Activated CD4-positive, CD25-positive, alpha-beta regulatory T cell treated with anti-CD3 and anti-CD28 coated beads, Interleukin-2, amount 50 U/mL, for 24 hours (primary cell): ENCODE measurements around the gene OSMR.
"Not testable (repeated sequence)": the region's sequence is repeated elsewhere in the genome, so short reads cannot be mapped to it uniquely, and the experiment has no call there.

ENCODE experiments used
- ATAC-seq, 2 donors: fragments of 150-1000 bp; cut with Tn5 transposase; one replicate each; pipeline ENCODE4 v1.10.0; 2021; ENCODE audit warnings: mild to moderate bottlenecking in 1 of 2, moderate library complexity in 1 of 2

The OSMR gene

DNA sequence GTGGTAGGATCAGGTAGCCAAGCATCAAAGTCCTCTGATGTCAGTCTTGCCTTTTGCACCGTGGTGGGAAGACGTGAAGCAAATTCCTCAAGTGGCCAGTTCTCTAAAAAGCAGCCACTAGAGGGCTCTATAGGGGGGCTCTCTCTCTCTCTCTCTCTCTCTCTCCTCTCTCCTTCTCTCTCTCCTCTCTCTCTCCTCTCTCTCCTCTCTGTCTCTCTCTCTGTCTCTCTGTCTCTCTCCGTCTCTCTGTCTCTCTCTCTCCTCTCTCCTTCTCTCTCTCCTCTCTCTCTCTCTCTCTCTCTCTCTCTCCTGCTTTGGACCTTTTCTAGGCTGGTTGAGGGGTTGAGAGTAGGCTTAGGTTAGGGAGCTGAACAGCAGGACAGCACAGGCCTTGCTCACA, 13.9 kb upstream of the OSMR start:
- ATAC-seq = no peak

DNA sequence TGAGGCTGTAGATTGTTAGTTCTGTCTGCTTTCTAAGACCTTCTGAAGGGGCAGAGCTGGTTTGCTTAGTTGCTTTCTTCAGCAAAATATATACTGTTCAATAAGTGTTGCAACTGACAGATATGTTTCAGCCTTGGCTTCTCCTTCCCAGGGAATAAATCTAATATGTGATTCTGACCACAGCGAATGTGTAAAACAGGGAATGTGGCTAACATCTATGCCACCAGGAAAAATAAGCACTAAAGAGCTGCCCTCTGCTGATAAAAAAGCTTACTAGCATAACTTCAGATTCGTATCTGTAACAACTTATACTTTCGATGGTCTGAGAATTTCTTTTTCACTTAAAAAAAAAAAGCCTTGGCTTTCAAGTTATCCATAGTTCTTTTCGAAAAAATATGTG, 13.0 kb upstream of the OSMR start:
- no peak for ATAC-seq

DNA sequence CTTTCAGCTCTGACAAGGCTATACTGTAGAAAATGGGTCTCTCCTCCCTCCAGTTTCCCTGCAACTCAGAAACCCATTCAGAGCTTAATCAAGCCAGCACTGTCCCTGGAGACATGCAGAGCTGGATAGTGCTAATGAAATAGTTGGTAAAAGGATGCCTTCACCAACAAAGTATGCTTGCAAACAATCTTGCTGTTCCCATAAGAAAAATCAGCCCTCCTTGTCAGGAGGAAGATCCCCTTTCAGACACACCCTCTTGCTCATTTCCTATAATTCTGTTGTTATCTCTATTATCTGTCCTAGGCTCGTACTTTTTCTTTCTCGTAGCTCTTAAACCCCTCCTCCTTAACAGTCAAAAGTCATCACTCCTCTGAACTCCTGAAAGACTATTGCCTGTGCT, 9.9 kb upstream of the OSMR start:
- no peak for ATAC-seq

DNA sequence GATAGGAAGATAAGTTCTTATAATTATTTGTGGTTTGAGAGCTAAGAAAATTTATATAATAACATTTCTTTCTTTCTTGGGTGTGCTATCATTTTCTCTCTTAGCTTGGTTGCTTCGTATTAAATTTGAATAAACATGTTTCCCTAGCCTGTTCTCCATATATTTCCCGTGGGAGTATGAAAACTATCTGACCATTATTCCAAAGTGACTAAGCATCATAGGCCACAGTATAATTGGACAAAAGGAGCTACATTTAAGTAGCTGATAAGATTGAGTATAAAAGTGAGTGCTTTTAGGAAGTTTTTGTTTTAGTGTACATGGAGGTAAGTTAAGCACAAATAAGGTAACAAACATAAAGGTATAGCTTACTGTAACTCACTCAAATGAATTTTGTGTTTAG, 8.4 kb upstream of the OSMR start:
- no peak for ATAC-seq

DNA sequence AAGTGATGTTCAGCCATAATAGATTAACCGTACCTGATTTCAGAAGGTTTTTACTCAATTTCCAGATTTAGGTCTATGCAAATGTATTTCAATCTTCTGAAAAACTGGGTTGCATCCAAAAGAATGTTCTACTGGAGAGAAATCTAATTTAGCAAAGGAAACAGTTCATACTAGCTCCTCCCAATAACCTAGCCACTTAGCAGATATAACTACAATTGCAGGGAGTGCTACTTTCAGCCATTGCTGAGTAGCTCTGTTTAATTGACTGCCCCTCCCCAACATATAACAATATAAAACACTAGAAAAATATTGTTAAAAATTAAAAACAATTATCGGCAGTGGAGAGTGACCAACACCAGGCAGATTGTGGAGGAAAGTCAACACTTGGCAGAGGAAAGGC, 7.9 kb upstream of the OSMR start:
- ATAC-seq = no peak

DNA sequence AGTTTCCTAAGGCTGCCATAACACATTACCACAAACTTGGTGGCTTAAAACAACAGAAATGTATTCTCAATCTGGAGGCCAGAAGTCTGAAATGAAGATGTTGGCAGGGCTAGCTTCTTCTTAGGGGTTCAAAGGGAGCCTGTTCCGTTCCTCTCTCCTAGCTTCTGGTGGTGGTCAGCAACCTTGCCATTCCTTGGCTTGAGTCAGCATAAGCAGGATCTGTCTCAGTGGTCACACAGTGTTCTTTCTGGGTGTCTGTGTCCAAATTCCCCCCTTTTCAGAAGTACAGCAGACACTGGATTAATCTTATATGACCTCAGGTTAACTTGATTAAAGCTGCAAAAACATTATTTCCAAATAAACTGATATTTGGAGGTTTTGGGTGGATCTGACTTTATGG, 2.1 kb upstream of the OSMR start:
- no peak for ATAC-seq

DNA sequence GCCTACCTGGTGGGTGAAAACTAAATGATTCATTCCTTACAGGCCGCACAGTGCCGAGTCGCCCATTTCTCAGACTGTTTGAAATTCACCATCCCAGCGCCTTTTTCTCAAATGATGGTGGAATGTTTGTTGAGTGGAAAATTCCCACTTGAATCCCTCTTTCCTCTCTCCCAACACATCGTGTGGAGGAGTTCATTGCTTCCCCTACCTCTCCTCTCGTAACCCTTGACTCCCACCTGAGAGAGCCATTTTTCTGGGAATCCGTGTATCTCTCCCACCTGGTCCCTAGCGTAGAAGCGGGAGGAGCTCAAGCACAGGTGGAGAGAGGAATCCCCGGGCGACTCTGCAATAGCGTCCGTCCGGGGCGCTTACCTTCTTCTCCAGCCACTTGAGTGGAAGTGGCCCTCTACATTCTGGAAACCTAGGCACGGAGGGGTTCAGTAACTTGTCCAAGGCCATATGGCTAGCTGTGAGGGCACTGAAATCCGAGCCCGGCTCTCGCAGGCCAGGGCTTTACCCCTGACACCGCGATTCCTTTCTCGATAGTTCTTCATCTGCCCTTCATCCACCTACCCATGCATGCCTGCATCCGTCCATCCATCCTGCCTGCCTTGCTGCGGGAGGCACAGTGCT, 683 bp downstream of the OSMR start:
- ATAC-seq = no peak

DNA sequence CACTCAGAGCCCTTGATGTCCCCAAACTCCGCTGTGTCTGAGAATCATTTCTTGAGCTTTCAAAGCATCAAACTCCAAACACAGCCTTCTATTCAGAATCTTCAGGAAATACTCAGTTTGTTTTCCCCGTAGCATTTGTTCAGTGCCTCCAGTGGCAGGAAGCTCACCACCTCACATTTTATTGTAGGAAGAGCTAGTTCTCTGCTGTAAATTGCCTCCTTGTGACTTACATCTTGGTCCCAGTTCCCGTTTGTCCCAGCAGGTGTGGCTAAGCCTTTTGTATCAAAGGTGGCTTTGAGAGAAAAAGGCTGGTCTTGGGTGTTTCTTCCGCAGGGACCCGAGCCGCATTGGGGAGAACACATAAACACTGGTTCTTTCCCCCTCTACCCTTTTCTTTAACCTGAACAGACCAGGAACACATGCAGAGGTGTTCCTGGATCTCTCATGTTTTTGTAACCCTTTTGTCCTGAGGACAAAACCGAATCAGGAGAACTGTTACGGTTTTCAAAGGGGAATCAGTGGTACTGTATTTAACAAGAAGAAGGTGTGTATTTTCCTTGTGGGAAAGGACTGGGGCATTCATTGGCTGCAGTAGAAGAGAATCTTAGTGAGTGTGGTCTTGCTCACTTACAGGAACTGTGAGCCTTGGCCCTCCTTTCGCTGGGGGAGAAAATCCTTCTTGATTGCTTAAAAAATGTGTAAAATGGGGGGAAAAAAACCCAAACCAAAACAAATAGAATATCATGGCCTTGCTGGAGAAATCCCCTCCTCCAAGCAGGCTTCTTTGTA, 1.9 kb downstream of the OSMR start:
- ATAC-seq = no peak

DNA sequence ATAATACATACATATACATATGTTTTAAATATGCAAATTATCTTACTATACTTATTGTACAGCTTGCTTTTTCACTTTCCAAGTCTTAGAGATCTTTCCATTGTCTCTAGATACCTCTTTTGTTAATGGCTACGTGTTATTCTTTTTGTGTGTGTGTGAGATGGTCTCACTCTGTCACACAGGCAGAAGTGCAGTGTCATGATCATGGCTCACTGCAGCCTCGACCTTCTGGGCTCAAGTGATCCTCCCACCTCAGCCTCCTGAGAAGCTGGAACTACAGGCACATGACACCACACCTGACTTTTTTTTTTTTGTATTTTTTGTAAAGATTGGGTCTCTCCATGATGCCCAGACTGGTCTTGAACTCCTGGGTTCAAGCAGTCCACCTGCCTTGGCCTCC, 2.8 kb downstream of the OSMR start:
- ATAC-seq = no peak

DNA sequence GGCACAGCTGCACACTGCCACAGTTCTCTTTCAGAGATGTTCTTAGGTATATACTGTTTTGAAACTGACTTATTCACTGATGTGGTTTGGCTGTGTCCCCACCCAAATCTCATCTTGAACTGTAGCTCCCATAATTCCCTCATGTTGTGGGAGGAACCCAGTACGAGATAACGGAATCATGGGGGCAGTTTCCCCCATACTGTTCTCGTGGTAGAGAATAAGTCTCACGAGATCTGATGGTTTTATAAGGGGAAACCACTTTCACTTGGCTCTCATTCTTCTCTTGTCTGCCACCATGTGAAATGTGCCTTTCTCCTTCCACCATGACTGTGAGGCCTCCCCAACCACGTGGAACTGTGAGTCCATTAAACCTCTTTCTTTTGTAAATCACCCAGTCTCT, 5.8 kb downstream of the OSMR start:
- ATAC-seq = not testable (repeated sequence)

DNA sequence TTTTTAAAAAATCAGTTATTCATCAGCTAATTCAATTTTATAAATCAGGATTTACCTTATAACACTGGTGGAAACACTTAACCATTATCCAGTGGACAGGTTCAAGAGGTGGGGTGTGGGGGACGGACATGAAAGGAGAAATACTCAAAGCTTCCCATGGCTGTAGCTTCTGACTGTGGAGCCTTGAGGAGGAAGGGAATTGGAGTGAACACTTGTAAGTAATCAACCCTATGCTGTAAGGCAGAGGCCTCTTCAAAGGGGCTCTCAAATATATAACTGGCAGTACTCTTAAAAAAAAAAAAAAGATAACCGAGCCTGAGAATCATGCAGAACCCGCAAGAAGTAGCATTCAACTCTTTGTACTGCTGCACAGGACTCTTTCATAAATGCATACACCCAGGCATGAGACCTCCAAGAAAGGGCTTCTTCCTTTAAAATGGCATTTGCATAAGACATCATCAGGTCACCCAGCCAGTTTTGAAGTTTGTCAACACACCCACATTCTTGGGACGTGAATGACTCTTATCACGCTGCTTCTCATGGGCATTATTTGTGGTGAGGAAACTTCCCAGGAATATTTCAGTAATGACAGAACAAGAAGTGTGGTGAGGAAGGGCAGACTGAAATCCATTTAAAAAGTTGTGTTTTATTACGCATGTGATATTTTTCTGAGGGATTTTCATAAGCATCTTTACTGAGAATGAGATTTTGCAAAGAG, 8.1 kb downstream of the OSMR start:
- ATAC-seq = no peak

DNA sequence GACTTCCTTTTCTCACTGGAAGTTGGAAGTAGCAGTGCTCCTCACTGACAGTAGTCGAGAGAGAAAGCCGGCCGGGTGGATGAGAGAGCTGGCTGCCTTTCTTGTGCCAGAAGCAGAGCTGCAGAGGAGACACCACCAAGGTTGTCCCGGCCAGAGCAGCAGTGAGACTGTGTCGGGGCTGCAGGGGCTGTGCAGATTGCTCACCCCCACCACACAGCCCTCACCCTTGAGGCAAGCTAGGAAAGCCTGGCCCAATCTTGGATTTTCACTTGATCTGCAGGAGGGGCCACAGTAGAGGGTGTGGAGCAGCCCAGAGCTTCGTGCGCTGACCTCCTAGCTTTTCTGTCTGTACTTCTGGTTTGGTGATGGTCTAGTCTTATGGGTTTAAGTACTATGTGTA, 9.1 kb downstream of the OSMR start:
- ATAC-seq = no peak

DNA sequence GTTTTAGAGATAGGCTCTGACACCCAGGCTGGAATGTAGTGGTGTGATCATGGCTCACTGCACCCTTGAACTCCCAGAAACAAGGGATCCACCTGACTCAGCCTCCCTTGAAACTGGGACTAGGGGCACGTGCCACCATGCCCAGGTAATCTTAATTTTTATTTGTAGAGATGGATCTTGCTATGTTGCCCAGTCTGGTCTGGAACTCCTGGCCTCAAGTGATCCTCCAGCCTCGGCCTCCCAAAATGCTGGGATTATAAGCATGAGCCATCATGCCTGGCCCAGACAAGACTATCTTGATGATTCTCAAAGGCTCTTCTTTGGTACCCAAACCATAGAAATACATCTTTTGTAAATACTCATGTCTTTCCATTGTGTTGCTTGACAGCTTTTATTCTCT, 10.8 kb downstream of the OSMR start:
- ATAC-seq = no peak

DNA sequence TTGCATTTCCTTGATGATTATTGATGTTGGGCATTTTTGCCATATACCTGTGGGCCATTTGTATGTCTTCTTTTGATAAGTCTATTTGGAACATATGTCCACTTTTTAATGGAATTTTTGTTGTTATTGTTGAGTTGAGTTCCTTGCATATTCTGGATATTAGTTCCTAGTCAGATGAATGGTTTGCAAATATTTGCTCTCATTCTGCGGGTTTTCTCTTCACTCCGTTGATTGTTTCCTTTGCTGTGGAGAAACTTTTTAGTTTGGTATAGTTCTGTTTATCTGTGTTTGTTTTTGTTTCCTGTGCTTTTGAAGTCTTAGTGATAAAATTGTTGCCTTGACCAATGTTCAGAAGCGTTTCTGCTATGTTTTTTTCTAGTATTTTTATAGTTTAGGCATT, 13.0 kb downstream of the OSMR start:
- no peak for ATAC-seq

DNA sequence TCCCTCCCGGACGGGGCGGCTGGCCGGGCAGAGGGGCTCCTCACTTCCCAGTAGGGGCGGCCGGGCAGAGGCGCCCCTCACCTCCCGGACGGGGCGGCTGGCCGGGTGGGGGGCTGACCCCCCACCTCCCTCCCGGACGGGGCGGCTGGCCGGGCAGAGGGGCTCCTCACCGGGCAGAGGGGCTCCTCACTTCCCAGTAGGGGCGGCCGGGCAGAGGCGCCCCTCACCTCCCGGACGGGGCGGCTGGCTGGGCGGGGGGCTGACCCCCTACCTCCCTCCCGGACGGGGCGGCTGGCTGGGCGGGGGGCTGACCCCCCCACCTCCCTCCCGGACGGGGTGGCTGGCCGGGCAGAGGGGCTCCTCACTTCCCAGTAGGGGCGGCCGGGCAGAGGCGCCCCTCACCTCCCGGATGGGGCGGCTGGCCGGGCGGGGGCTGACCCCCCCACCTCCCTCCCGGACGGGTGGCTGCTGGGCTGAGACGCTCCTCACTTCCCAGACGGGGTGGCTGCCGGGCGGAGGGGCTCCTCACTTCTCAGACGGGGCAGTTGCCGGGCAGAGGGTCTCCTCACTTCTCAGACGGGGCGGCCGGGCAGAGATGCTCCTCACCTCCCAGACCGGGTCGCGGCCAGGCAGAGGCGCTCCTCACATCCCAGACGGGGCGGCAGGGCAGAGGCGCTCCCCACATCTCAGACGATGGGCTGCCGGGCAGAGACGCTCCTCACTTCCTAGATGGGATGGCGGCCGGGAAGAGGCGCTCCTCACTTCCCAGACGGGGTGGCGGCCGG, 16.4 kb downstream of the OSMR start:
- ATAC-seq = not testable (repeated sequence)

DNA sequence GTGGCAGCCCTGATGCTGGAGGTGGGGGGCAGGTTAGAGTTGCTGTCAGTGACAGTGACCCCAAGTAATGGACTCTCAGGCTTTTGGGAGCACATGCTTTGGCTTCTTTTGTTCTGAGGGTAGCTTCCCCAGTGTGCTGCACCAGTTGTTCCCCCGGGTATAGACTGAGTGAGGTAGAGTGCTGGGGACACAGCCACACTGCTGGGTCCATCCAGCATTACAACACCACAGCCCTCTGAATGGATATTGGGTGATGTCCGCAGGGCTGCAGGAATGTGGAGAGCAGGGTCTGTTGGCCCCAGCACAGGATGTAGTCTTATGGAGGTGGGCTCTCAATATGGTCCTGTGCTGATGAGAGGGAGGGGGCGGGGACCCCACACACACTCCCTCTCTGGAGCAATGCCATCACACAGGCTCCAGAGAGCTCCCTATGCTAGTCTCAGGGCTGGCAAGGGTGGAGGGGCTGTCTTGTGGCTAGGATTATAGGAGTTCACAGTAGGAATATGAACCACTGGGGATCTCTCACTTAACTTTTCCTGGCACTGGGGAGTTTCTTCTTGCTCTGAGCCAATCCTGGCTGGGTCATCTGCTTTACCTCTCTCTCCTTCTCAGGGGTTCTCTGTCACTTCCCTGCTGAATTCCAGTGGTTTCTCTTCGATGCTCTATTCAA, 20.7 kb downstream of the OSMR start:
- no peak for ATAC-seq

DNA sequence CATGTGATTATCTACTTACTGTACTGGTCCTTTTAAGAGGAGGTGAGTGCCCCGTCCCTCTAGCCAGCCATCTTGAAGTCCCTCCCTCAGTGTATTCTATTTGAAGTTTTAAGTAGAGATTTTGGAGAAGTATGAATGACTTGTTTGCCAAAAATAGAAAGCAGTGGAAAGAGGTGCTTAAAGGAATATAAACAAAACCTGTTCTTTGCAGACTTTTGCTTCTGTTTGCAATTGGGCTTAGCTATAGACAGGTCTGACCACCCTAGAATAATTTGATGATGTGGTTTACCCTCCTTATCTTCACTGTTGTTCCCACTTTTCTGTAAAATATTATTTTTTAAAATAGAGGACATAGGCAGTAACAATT, 21.2 kb downstream of the OSMR start:
- no peak for ATAC-seq

DNA sequence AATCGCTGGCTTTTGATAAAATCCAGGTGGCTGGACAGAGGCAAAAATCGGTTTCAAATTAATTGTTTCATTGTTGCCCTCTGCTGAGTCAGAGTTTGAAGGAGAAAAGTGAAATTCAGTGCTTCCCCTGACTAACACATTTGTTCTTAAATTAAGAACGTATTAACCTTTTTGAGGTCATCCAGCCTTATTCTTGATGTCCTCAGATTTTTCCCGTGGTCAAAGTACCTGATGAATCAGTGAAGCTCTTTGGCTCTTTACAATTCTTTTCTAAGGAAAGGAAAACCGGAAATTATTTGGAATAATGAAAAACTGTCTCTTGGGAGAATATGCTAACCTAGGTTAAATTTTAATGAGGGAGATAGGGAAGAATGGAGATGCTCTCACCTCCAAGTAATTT, 21.6 kb downstream of the OSMR start:
- no peak for ATAC-seq

DNA sequence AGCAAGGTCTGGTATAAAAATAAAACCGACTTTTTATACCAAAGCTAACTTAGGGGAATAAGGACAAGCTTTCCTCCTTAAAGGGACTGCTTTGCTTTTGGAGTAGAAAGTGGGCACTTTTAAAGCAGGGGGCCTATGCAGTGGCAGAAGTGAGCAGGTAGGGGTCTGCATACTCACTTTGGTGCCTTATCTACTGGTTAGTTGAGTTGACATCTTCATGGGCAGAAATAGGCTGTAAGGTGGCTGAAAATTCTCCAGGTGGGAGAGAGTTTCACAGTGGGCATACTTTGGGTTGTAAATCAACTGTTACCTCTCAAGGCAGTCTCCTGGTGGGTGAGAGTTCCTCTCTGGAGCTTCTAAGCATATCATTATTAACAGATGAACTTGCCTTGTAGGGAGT, 24.8 kb downstream of the OSMR start:
- ATAC-seq = no peak

DNA sequence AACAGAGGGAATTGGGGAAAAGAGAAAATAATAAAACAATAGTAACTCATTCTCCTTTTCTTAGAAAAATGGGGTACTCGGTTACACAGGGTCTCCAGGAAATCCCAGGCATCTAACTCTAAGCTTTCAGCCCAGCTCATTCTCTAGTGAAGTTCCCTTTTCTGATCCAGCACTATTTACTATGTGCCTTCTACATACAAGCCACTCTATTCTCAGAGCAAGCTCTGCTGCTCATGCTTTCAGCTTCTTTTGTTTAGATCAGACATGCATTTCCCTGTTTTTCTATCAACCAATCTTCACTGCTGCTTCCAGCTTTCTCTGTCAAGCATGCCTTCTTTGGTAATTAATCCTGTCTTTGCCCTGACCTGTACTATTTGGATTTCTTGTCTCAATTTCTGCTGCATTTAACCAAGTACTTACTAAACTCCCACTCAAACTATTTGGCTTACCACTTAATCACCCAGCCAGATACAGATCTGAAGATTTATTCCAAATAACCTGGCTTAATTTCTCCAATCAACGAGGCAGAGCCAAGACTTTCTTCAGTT, 25.3 kb downstream of the OSMR start:
- ATAC-seq = no peak

DNA sequence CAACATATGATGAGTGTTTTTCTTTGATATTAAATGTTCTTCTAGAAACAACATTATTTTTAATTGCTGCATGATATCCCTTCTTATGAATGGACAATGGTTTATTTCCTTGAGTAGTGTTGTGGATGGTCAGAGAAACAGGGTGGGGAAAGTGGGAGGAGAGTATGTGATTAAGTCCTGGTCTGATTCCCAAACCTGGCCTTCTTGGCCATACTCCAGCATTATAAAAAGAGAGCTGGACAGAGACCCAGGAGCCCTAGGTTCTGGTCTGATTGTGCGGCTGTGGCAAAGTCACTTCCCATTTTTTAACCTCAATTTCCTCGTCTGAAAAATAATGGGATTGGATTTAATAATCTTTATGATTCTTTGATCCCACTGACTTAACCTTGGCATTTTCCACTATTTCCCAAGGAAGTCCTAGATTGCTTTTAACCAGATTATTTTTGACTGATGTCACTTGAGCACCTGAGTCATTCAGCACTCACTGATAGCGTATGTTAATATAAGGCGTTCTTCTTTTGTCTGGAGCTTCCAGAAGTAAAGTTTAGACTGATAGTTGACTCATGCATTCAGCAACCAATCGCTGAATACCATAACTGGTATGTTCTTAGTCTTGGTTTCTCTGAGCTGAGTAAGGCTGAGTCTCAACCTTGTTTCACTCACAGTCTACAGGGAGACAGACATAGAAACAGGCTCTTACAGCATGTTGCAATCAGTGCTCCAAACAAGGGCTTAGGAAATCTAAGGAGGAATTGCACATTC, 26.2 kb downstream of the OSMR start:
- no peak for ATAC-seq

DNA sequence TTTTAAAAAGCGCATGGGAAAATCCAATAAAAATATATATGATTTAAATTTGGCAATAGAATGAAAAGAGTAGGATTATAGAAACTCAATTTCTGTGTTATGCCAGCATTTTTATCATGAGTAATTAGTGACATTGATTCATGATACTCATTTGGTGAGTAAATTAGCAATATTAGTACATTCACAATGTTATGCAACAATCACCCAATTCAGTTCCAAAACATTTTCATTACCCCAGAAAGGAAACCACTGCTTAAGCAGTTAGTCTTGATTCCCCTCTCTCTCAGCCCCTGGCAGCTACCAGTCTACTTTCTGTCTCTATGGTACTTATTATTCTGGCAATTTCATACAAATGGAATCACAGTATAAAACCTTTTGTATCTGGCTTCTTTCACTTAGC, 27.0 kb downstream of the OSMR start:
- ATAC-seq = no peak
